ENCODE measurements around the gene FCRL6.

GRCh38 chr1:159786465-159786864 lies 15.7 kb upstream of the FCRL6 start:
- TF ChIP-seq, protein P1, sequence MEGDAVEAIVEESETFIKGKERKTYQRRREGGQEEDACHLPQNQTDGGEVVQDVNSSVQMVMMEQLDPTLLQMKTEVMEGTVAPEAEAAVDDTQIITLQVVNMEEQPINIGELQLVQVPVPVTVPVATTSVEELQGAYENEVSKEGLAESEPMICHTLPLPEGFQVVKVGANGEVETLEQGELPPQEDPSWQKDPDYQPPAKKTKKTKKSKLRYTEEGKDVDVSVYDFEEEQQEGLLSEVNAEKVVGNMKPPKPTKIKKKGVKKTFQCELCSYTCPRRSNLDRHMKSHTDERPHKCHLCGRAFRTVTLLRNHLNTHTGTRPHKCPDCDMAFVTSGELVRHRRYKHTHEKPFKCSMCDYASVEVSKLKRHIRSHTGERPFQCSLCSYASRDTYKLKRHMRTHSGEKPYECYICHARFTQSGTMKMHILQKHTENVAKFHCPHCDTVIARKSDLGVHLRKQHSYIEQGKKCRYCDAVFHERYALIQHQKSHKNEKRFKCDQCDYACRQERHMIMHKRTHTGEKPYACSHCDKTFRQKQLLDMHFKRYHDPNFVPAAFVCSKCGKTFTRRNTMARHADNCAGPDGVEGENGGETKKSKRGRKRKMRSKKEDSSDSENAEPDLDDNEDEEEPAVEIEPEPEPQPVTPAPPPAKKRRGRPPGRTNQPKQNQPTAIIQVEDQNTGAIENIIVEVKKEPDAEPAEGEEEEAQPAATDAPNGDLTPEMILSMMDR (IDR thresholded peaks at IDR 0.05 in 4 of 5, conservative IDR thresholded peaks at IDR 0.05 in 1 of 5), result no peak
- no peak for TF ChIP-seq POLR2A (IDR thresholded peaks at IDR 0.05)
